ENCODE results near the gene SRPK1.
"Not testable (repeated sequence)": the region's sequence is repeated elsewhere in the genome, so short reads cannot be mapped to it uniquely, and the experiment has no call there.

Gene SRPK1

GRCh38 chr6:35945650-35946025 is 24.7 kb upstream of the SRPK1 start:
- Histone ChIP-seq H3K4me1 (ENCODE audit: low read depth, poor library complexity, severe bottlenecking) (peaks cover 5% of the 10 kb centered on the region), H3K36me3 (ENCODE audit: insufficient read depth) (no peaks in the 10 kb centered on the region), H3K9ac (no peak overlapping the region), H3K79me2 (ENCODE audit: insufficient read depth, low read depth) (no peaks in the 10 kb centered on the region), H4K20me1 (ENCODE audit: insufficient read depth) (no peaks in the 10 kb centered on the region), H3K4me2 (no peak overlapping the region), H3K27me3 (ENCODE audit: insufficient read depth, low read depth) (no peaks in the 10 kb centered on the region), H3K27ac (no peak overlapping the region), H3K4me3 (IDR thresholded peaks at IDR 0.05; ENCODE audit: insufficient read depth, low read depth, low read length) (no peak overlapping the region), H2AFZ (ENCODE audit: low read depth) (no peak overlapping the region)
- no peak for TF ChIP-seq CTCF (conservative IDR thresholded peaks at IDR 0.05; ENCODE audit: low read depth, low read length)

GRCh38 chr6:35943390-35943789 is 22.5 kb upstream of the SRPK1 start:
- Histone ChIP-seq H3K36me3 (ENCODE audit: insufficient read depth) (no peaks in the 10 kb centered on the region), H4K20me1 (ENCODE audit: insufficient read depth) (no peaks in the 10 kb centered on the region), H3K4me1 (ENCODE audit: low read depth, poor library complexity, severe bottlenecking) (peaks cover 5% of the 10 kb centered on the region), H3K4me2 (no peak overlapping the region), H3K9ac (no peak overlapping the region), H3K4me3 (IDR thresholded peaks at IDR 0.05; ENCODE audit: insufficient read depth, low read depth, low read length) (no peak overlapping the region), H2AFZ (ENCODE audit: low read depth) (no peak overlapping the region), H3K27me3 (ENCODE audit: insufficient read depth, low read depth) (no peaks in the 10 kb centered on the region), H3K27ac (no peak overlapping the region), H3K79me2 (ENCODE audit: insufficient read depth, low read depth) (no peaks in the 10 kb centered on the region)
- no peak for TF ChIP-seq CTCF (conservative IDR thresholded peaks at IDR 0.05; ENCODE audit: low read depth, low read length)

- Histone ChIP-seq H3K27me3 (ENCODE audit: insufficient read depth, low read depth) (no peaks in the 10 kb centered on the region), H4K20me1 (ENCODE audit: insufficient read depth) (no peaks in the 10 kb centered on the region), H3K4me2 (no peak overlapping the region), H2AFZ (ENCODE audit: low read depth) (no peak overlapping the region), H3K79me2 (ENCODE audit: insufficient read depth, low read depth) (no peaks in the 10 kb centered on the region), H3K9ac (no peak overlapping the region), H3K27ac (no peak overlapping the region), H3K4me1 (ENCODE audit: low read depth, poor library complexity, severe bottlenecking) (no peaks in the 10 kb centered on the region), H3K4me3 (IDR thresholded peaks at IDR 0.05; ENCODE audit: insufficient read depth, low read depth, low read length) (no peak overlapping the region), H3K36me3 (ENCODE audit: insufficient read depth) (no peaks in the 10 kb centered on the region)
- TF ChIP-seq CTCF (conservative IDR thresholded peaks at IDR 0.05; ENCODE audit: low read depth, low read length), result no peak
Measured at GRCh38 chr6:35942355-35942754, 21.5 kb upstream of the SRPK1 start.

- H3K36me3 ChIP-seq (ENCODE audit: insufficient read depth); H2AFZ ChIP-seq (ENCODE audit: low read depth); H3K27ac ChIP-seq; H3K79me2 ChIP-seq (ENCODE audit: insufficient read depth, low read depth); H3K9ac ChIP-seq; H4K20me1 ChIP-seq (ENCODE audit: insufficient read depth); H3K4me3 ChIP-seq (IDR thresholded peaks at IDR 0.05; ENCODE audit: insufficient read depth, low read depth, low read length); H3K4me1 ChIP-seq (ENCODE audit: low read depth, poor library complexity, severe bottlenecking); H3K4me2 ChIP-seq; H3K27me3 ChIP-seq (ENCODE audit: insufficient read depth, low read depth): not testable (repeated sequence)
Measured at GRCh38 chr6:35941170-35941569, 20.3 kb upstream of the SRPK1 start.

- H3K27ac ChIP-seq; H3K4me2 ChIP-seq; H3K27me3 ChIP-seq (ENCODE audit: insufficient read depth, low read depth); H3K4me1 ChIP-seq (ENCODE audit: low read depth, poor library complexity, severe bottlenecking); H3K4me3 ChIP-seq (IDR thresholded peaks at IDR 0.05; ENCODE audit: insufficient read depth, low read depth, low read length); H3K36me3 ChIP-seq (ENCODE audit: insufficient read depth); H3K79me2 ChIP-seq (ENCODE audit: insufficient read depth, low read depth); H3K9ac ChIP-seq; H4K20me1 ChIP-seq (ENCODE audit: insufficient read depth); H2AFZ ChIP-seq (ENCODE audit: low read depth): not testable (repeated sequence)
Measured at GRCh38 chr6:35940014-35940413, 19.1 kb upstream of the SRPK1 start.

GRCh38 chr6:35939259-35939658 is 18.4 kb upstream of the SRPK1 start:
- not testable (repeated sequence) for H3K4me2 ChIP-seq; H3K9ac ChIP-seq; H2AFZ ChIP-seq (ENCODE audit: low read depth); H4K20me1 ChIP-seq (ENCODE audit: insufficient read depth); H3K27me3 ChIP-seq (ENCODE audit: insufficient read depth, low read depth); H3K36me3 ChIP-seq (ENCODE audit: insufficient read depth); H3K27ac ChIP-seq; H3K4me3 ChIP-seq (IDR thresholded peaks at IDR 0.05; ENCODE audit: insufficient read depth, low read depth, low read length); H3K79me2 ChIP-seq (ENCODE audit: insufficient read depth, low read depth); H3K4me1 ChIP-seq (ENCODE audit: low read depth, poor library complexity, severe bottlenecking)

Measured in KMS-11 (cell line).